Measurements from ENCODE around the gene ADGRA1.

The ADGRA1 gene

DNA sequence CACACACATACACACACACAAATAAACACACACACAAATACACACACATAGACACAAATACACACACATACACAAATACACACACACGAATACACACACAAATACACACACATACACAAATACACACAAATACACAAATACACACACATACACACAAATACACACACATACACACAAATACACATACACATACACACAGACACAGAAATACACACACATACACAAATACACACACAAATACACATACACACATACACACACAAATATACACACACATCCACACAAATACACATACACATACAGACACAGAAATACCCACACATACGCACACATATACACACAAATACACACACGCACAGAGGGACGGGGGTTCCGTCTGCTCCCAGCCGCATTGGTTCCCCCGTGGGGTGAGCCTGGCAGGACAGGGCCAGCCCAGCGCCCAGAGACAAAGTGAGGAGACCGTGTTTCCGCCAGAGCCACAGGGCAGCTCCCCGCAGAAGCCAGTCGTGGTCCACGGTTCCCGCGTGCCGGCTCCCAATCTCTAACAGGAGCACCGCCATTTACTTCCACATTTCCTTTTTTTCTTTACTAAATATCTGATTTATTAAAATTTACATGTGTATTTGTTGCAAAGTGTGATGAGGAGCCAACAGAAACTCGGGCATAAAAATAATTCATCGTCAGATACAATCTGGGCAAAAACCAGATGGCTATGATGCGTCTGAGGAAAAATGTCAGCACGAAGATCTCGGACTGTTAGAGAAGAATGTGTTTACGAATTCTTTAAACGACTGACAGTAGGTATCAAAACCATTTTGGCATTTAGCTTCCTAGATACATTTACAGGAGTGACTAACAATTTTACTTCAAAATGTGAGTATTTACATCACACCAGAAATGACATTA is 69.2 kb downstream of the ADGRA1 start:
- no peak overlapping the region for H3K4me3 Mint-ChIP-seq

GRCh38 chr10:133157662-133158436 is 70.1 kb downstream of the ADGRA1 start:
- no peak overlapping the region for H3K27ac Mint-ChIP-seq
- no peaks in the 10 kb centered on the region for H3K36me3 Mint-ChIP-seq
- no peaks in the 10 kb centered on the region for H3K4me1 Mint-ChIP-seq (ENCODE audit: low read depth)
- peaks cover 4% of the 10 kb centered on the region for H3K27me3 Mint-ChIP-seq
- H3K4me3 Mint-ChIP-seq, result no peak overlapping the region
- no peaks in the 10 kb centered on the region for H3K9me3 Mint-ChIP-seq (ENCODE audit: low read depth)

More for the DNA sequence above, 69.2 kb downstream of the ADGRA1 start:
- no peaks in the 10 kb centered on the region for H3K36me3 Mint-ChIP-seq
- H3K27ac Mint-ChIP-seq, result no peak overlapping the region
- H3K9me3 Mint-ChIP-seq (ENCODE audit: low read depth), result no peaks in the 10 kb centered on the region
- no peaks in the 10 kb centered on the region for H3K4me1 Mint-ChIP-seq (ENCODE audit: low read depth)
- H3K27me3 Mint-ChIP-seq, result peaks cover 3% of the 10 kb centered on the region

GRCh38 chr10:133158437-133158755 is 70.7 kb downstream of the ADGRA1 start:
- no peak overlapping the region for H3K27ac Mint-ChIP-seq
- no peaks in the 10 kb centered on the region for H3K9me3 Mint-ChIP-seq (ENCODE audit: low read depth)
- peaks cover 6% of the 10 kb centered on the region for H3K27me3 Mint-ChIP-seq
- no peaks in the 10 kb centered on the region for H3K4me1 Mint-ChIP-seq (ENCODE audit: low read depth)
- H3K36me3 Mint-ChIP-seq, result no peaks in the 10 kb centered on the region
- no peak overlapping the region for H3K4me3 Mint-ChIP-seq

- no peaks in the 10 kb centered on the region for H3K9me3 Mint-ChIP-seq (ENCODE audit: low read depth)
- peaks cover 6% of the 10 kb centered on the region for H3K27me3 Mint-ChIP-seq
- no peaks in the 10 kb centered on the region for H3K4me1 Mint-ChIP-seq (ENCODE audit: low read depth)
- H3K36me3 Mint-ChIP-seq, result no peaks in the 10 kb centered on the region
- no peak overlapping the region for H3K27ac Mint-ChIP-seq
- peak overlapping the region; percentile 20 for H3K4me3 Mint-ChIP-seq
These were observed 71.3 kb downstream of the ADGRA1 start for GRCh38 chr10:133158756-133159610.

- no peak overlapping the region for H3K27ac Mint-ChIP-seq
- no peaks in the 10 kb centered on the region for H3K4me1 Mint-ChIP-seq (ENCODE audit: low read depth)
- no peaks in the 10 kb centered on the region for H3K9me3 Mint-ChIP-seq (ENCODE audit: low read depth)
- H3K27me3 Mint-ChIP-seq, result peaks cover 6% of the 10 kb centered on the region
- H3K36me3 Mint-ChIP-seq, result no peaks in the 10 kb centered on the region
- H3K4me3 Mint-ChIP-seq, result no peak overlapping the region
These were observed 71.9 kb downstream of the ADGRA1 start for GRCh38 chr10:133159611-133159949.

GRCh38 chr10:133159950-133160825 is 72.5 kb downstream of the ADGRA1 start, which contains the start of gene KNDC1:
TSS of gene KNDC1 (plus strand) at chr10:133160219. CDS start at chr10:133160468, 249 bp downstream.
- Mint-ChIP-seq H3K4me3 (peak within 1 kb of the TSS; percentile 30), H3K4me1 (ENCODE audit: low read depth) (no peaks in the 10 kb centered on the region), H3K27ac (no peak within 1 kb of the TSS), H3K36me3 (no peaks in the 10 kb centered on the region), H3K27me3 (peaks cover 6% of the 10 kb centered on the region), H3K9me3 (ENCODE audit: low read depth) (no peaks in the 10 kb centered on the region)

GRCh38 chr10:133160826-133161471 is 73.2 kb downstream of the ADGRA1 start:
- Mint-ChIP-seq H3K9me3 (ENCODE audit: low read depth) (no peaks in the 10 kb centered on the region), H3K4me1 (ENCODE audit: low read depth) (no peaks in the 10 kb centered on the region), H3K27me3 (peaks cover 6% of the 10 kb centered on the region), H3K27ac (no peak overlapping the region), H3K36me3 (no peaks in the 10 kb centered on the region), H3K4me3 (peak overlapping the region; percentile 30)

DNA sequence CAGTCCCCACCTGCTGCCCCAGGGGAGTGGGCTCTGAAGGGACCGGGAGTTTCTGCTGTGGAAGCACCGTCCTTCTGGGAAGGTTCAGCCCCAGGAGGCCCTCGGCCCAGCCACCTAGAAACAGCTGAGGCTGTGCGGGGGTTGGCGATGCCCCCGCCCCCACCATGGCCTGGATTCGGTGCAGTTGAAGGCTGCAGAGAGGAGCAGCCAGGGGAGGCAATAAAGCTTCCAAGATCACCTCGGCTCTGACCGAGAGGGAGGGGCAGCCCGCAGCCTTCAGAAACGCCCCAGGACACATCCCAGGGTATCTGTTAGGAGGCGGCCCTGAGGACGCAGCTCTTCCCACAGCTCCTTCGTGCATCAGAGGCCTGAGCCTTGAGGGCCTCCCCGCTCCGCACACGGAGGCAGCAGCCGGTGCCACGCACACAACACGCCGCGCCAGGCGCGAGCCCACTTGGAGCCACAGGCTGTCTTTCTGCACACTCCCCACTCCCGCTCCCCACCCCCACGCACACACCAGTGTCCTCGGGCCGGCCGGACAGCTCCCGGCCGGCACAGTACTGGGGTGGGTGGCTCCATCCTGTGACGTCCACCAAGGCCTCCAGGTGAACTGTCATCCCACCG is 73.9 kb downstream of the ADGRA1 start:
- H3K4me1 Mint-ChIP-seq (ENCODE audit: low read depth), result no peaks in the 10 kb centered on the region
- no peaks in the 10 kb centered on the region for H3K36me3 Mint-ChIP-seq
- H3K4me3 Mint-ChIP-seq, result no peak overlapping the region
- H3K9me3 Mint-ChIP-seq (ENCODE audit: low read depth), result no peaks in the 10 kb centered on the region
- H3K27me3 Mint-ChIP-seq, result peaks cover 9% of the 10 kb centered on the region
- H3K27ac Mint-ChIP-seq, result no peak overlapping the region

DNA sequence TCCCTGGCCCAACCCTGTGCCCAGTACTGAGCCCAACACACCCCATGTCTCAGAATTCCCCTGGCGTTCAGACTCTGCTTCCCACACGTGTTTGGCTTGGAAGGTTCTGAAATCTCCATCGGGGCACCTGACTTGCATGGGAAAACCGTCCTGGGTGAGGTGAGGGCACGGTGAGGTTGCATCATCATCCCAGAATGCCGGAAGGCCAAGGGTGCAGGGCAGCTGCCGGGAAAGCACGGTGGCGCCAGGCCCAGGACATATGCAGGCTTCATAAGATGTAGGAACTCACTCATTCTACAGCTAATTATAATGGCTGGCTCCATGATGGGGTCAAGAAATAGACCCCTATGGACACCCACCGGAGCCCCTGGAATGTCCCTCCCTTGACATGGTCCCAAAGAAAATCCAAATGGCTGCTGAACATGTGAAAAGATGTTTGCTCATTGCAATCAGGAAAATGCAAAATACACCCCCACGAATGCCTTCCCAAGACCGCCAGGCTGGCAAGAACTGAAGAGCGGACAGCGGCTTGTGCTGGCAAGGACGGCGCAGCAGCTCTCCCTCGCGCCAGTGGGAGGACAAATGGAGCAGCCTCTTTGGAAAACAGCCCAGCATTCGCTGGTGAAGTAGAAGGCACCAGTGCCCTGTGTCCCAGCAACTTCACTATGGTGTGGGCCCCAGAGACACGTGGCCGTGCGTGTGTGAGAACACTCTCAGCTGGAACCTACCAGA is 74.6 kb downstream of the ADGRA1 start:
- H3K27me3 Mint-ChIP-seq, result peaks cover 9% of the 10 kb centered on the region
- no peak overlapping the region for H3K4me3 Mint-ChIP-seq
- H3K36me3 Mint-ChIP-seq, result no peaks in the 10 kb centered on the region
- H3K9me3 Mint-ChIP-seq (ENCODE audit: low read depth), result no peaks in the 10 kb centered on the region
- H3K27ac Mint-ChIP-seq, result no peak overlapping the region
- no peaks in the 10 kb centered on the region for H3K4me1 Mint-ChIP-seq (ENCODE audit: low read depth)

- H3K36me3 Mint-ChIP-seq, result no peaks in the 10 kb centered on the region
- peaks cover 7% of the 10 kb centered on the region for H3K27me3 Mint-ChIP-seq
- H3K9me3 Mint-ChIP-seq (ENCODE audit: low read depth), result no peaks in the 10 kb centered on the region
- H3K27ac Mint-ChIP-seq, result no peak overlapping the region
- no peak overlapping the region for H3K4me3 Mint-ChIP-seq
- no peaks in the 10 kb centered on the region for H3K4me1 Mint-ChIP-seq (ENCODE audit: low read depth)
These were observed 75.5 kb downstream of the ADGRA1 start for GRCh38 chr10:133162910-133163856.

DNA sequence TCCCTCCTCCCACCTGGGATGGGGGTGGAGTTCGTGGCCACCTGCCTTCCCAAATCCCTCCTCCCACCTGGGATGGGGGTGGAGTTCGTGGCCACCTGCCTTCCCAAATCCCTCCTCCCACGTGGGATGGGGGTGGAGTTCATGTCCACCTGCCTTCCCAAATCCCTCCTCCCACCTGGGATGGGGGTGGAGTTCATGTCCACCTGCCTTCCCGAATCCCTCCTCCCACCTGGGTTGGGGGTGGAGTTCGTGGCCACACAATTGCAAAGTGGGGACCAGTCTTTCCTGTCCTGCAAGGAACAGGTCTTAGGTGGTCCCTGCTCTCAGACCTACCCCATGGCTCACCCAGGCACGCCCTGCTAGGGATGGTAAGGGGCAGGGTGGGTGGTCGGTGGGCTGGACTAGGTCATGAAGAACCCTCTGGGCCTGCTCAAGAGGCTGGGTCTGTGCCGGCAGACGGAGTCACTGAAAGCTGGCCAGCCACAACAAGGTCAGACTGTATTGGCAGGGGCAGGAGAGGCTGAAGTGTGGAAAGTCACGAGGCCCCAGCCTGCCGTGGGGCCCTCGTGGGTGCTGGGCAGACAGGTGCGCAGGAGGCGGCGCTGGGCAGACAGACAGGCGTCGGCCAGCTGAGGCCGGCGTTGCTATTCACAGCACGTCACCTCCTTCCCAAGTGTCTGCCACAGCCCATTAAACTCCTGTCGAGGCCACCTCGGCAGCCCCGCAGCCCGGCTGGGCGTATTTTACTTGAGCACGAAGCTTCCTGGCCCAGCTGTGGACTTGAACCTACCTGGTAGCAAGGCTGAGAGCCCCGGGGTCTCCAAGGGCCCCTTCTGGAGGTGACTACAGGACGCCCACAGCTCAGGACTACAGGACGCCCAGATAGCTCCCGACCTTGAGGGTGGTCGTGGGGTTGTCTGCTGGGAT is 76.4 kb downstream of the ADGRA1 start:
- Mint-ChIP-seq H3K4me3 (no peak overlapping the region), H3K36me3 (no peaks in the 10 kb centered on the region), H3K27ac (no peak overlapping the region), H3K27me3 (peaks cover 7% of the 10 kb centered on the region), H3K4me1 (ENCODE audit: low read depth) (no peaks in the 10 kb centered on the region), H3K9me3 (ENCODE audit: low read depth) (no peaks in the 10 kb centered on the region)
